CD4-positive, alpha-beta T cell treated with Interleukin-6 at 100 ng/mL for 8 hours (primary cell): ENCODE results near the gene IMP4.

Experiments used
- DNase-seq: peaks from one replicate; pipeline ENCODE4 v3.0.0-alpha.2; 2020; ENCODE audit warnings: mixed read lengths, low spot score

Gene IMP4

GRCh38 chr2:130377491-130377890, 34.8 kb downstream of the IMP4 start:
- DNase-seq = no peak

GRCh38 chr2:130378206-130378897, 35.7 kb downstream of the IMP4 start:
- no peak for DNase-seq

- no peak for DNase-seq
Measured at GRCh38 chr2:130378898-130379214, 36.2 kb downstream of the IMP4 start.

GRCh38 chr2:130380096-130380934, 37.6 kb downstream of the IMP4 start:
- DNase-seq = no peak

- DNase-seq = no peak
Measured at GRCh38 chr2:130381145-130381544, 38.4 kb downstream of the IMP4 start.

GRCh38 chr2:130381619-130382018, 38.9 kb downstream of the IMP4 start:
- no peak for DNase-seq

- no peak for DNase-seq
Measured at GRCh38 chr2:130382313-130382917, 39.7 kb downstream of the IMP4 start.

- no peak for DNase-seq
Measured at GRCh38 chr2:130385709-130386108, 43.0 kb downstream of the IMP4 start.

- DNase-seq = no peak
Measured at GRCh38 chr2:130387071-130387400, 44.3 kb downstream of the IMP4 start.

- DNase-seq = no peak
Measured at GRCh38 chr2:130387804-130388203, 45.1 kb downstream of the IMP4 start.

- DNase-seq = no peak
Measured at GRCh38 chr2:130388221-130388907, 45.7 kb downstream of the IMP4 start.

GRCh38 chr2:130389358-130389757, 46.7 kb downstream of the IMP4 start:
- DNase-seq = no peak

GRCh38 chr2:130389783-130390182, 47.1 kb downstream of the IMP4 start:
- DNase-seq = no peak

- no peak for DNase-seq
Measured at GRCh38 chr2:130390460-130391057, 47.9 kb downstream of the IMP4 start.

GRCh38 chr2:130391058-130391871, 48.6 kb downstream of the IMP4 start:
- DNase-seq = peak; percentile 51

GRCh38 chr2:130391872-130392670, 49.4 kb downstream of the IMP4 start:
- no peak for DNase-seq

- DNase-seq = no peak
Measured at GRCh38 chr2:130393318-130393910, 50.7 kb downstream of the IMP4 start.
